HEK293T (cell line): ENCODE results near the gene WDR90.

Source experiments
- ARNT ChIP-seq: fragments of 450-650 bp; IDR thresholded peaks from 2 replicates; pipeline ENCODE4 v1.6.1; 2017; ENCODE audit warnings: mild to moderate bottlenecking
- BHLHE40 ChIP-seq: fragments of 450-650 bp; IDR thresholded peaks from 2 replicates; pipeline ENCODE4 v1.6.1; 2016; ENCODE audit warnings: mild to moderate bottlenecking, moderate library complexity, borderline replicate concordance
- CTBP1 ChIP-seq: fragments of 450-650 bp; IDR thresholded peaks from 2 replicates; pipeline ENCODE4 v1.6.1; 2016; ENCODE audit warnings: borderline replicate concordance
- FOXM1 ChIP-seq: fragments of 450-650 bp; IDR thresholded peaks from 2 replicates; pipeline ENCODE4 v1.6.1; 2017; ENCODE audit warnings: mild to moderate bottlenecking, borderline replicate concordance
- SP1 ChIP-seq: fragments of 450-650 bp; IDR thresholded peaks from 2 replicates; pipeline ENCODE4 v1.6.1; 2017
- SUZ12 ChIP-seq: fragments of 450-650 bp; IDR thresholded peaks from 2 replicates; pipeline ENCODE4 v1.6.1; 2016; ENCODE audit warnings: mild to moderate bottlenecking
- ZNF384 ChIP-seq: fragments of 450-650 bp; IDR thresholded peaks from 2 replicates; pipeline ENCODE4 v1.6.1; 2016

GRCh38 chr16:634051-634670 lies 15.0 kb upstream of the WDR90 start:
- TF ChIP-seq ZNF384: no peak
- no peak for TF ChIP-seq BHLHE40
- TF ChIP-seq SP1: no peak
- TF ChIP-seq ARNT: no peak
- no peak for TF ChIP-seq FOXM1
- TF ChIP-seq SUZ12: no peak
- no peak for TF ChIP-seq CTBP1
